K562 (cell line): Measurements from ENCODE around the gene LAMA2. TPM values are rescaled to one million over a fixed set of nuclear protein-coding genes. Genes with fewer than 3 reads are reported as not detected.

Source experiments
- ATAC-seq: fragments of 200-7000 bp; cut with Tn5 transposase; 3 replicates; pipeline ENCODE4 v1.9.1; 2020; ENCODE audit warnings: moderate library complexity
- BruUV-seq: library from RNA; stranded (reverse); fragments of 400-500 nt; replicated peaks from 2 replicates; lab custom pipeline; 2021; lab: Mats Ljungman, UMichigan
- CTCF ChIA-PET: fragments of 300-600 bp; formaldehyde crosslinking; extraction: SDS; loops from one replicate; lab custom pipeline; 2021; ENCODE audit warnings: low intra/inter-chr PET ratio; lab: Yijun Ruan, JAX
- POLR2A ChIA-PET: fragments of 300-600, 350-650 bp; sonication (Branson Sonifier 250); formaldehyde crosslinking; extraction: SDS; loops from one replicate; lab custom pipeline; 2021; ENCODE audit warnings: antibody characterized with exemption, inconsistent platforms; lab: Yijun Ruan, JAX
- DNase-seq, 4 experiments: peaks; one replicate each; pipeline versions ENCODE4 v3.0.0 to v3.0.0-alpha.2; 2011 to 2018; ENCODE audit warnings: low spot score in 3 of 4, mixed read lengths in 3 of 4; ENCODE audit errors: extremely low read depth in 1 of 4
- FAIRE-seq: peaks from 2 replicates; lab custom pipeline; 2011; peaks lifted over from hg19 to GRCh38; lab: Jason Lieb, UNC
- H2AFZ ChIP-seq: 2 replicates; pipeline ENCODE4 v1.6.0; 2011; ENCODE audit warnings: low read depth, low read length, control low read depth, inconsistent platforms
- H3K27ac ChIP-seq: fragments of 200-600 bp; 3 replicates; pipeline ENCODE4 v1.8.0; 2011; ENCODE audit warnings: low read depth, mild to moderate bottlenecking, control low read depth, inconsistent platforms, low read length, moderate library complexity, mixed read lengths; ENCODE audit errors: extremely low read depth
- H3K27me3 ChIP-seq, 2 experiments: fragments of 300-600 bp in 1 of 2; 2 replicates in 1 of 2; 3 replicates in 1 of 2; pipeline versions ENCODE4 v1.6.0 to v1.8.0; 2011; ENCODE audit warnings: inconsistent platforms in 2 of 2, low read length in 2 of 2, mild to moderate bottlenecking in 1 of 2, mixed read lengths in 1 of 2, moderate library complexity in 1 of 2; ENCODE audit not compliant: control insufficient read depth in 2 of 2, insufficient read depth in 2 of 2
- H3K36me3 ChIP-seq: fragments of 300-600 bp; 3 replicates; pipeline ENCODE4 v1.8.0; 2011; ENCODE audit warnings: mild to moderate bottlenecking, low read length, inconsistent platforms; ENCODE audit not compliant: control insufficient read depth, insufficient read depth
- H3K4me1 ChIP-seq, 2 experiments: fragments of 200-600 bp in 1 of 2; replicated peaks in 1 of 2; 2 replicates in 1 of 2; 3 replicates in 1 of 2; pipeline versions ENCODE4 v1.5.1 to v1.8.0; 2011; ENCODE audit warnings: inconsistent platforms in 2 of 2, low read length in 2 of 2, mild to moderate bottlenecking in 1 of 2, mixed read lengths in 1 of 2, moderate library complexity in 1 of 2; ENCODE audit not compliant: control insufficient read depth in 2 of 2, insufficient read depth in 2 of 2
- H3K4me2 ChIP-seq: 2 replicates; pipeline ENCODE4 v1.6.1; 2011; ENCODE audit warnings: low read length, control low read depth, inconsistent platforms, mixed read lengths; ENCODE audit not compliant: insufficient read depth
- H3K4me3 ChIP-seq: fragments of 200-600 bp; sonication (generic), shearing (Covaris generic); 2 replicates; pipeline ENCODE4 v1.5.1; 2016; ENCODE audit warnings: control low read depth, inconsistent platforms
- H3K79me2 ChIP-seq: fragments of 200-600 bp; 3 replicates; pipeline ENCODE4 v1.8.0; 2011; ENCODE audit warnings: low read length, inconsistent platforms; ENCODE audit not compliant: control insufficient read depth, insufficient read depth
- H3K9ac ChIP-seq, 2 experiments: 2 replicates each; pipeline versions ENCODE4 v1.6.0 to v1.6.1; 2011; ENCODE audit warnings: low read depth in 2 of 2, low read length in 2 of 2, control low read depth in 1 of 2, inconsistent platforms in 1 of 2, mild to moderate bottlenecking in 1 of 2, mixed read lengths in 1 of 2; ENCODE audit not compliant: insufficient read depth in 1 of 2
- H3K9me1 ChIP-seq: one replicate; pipeline ENCODE4 v1.6.0; 2011; ENCODE audit warnings: inconsistent platforms, mild to moderate bottlenecking, low read length, moderate library complexity; ENCODE audit not compliant: control insufficient read depth, insufficient read depth
- H3K9me3 ChIP-seq: replicated peaks from 2 replicates; pipeline ENCODE4 v1.5.1; 2011; ENCODE audit warnings: low read depth, low read length, inconsistent platforms; ENCODE audit not compliant: control insufficient read depth, insufficient read depth
- H4K20me1 ChIP-seq: replicated peaks from 2 replicates; pipeline ENCODE4 v1.6.1; 2011; ENCODE audit warnings: low read length, inconsistent platforms, mixed read lengths; ENCODE audit not compliant: control insufficient read depth, insufficient read depth
- CBFB ChIP-seq: sonication (generic); formaldehyde crosslinking; IDR thresholded peaks from 2 replicates; pipeline ENCODE4 v1.4.0; 2020; ENCODE audit warnings: mild to moderate bottlenecking, missing genetic modification reagents
- CHD1 ChIP-seq: fragments of 200-600 bp; sonication (generic); IDR thresholded peaks from one replicate; pipeline ENCODE4 v1.6.1; 2012; ENCODE audit warnings: mild to moderate bottlenecking, moderate library complexity, low read length, inconsistent platforms
- DPF2 ChIP-seq: fragments of 450-650 bp; IDR thresholded peaks from 2 replicates; pipeline ENCODE4 v1.6.1; 2016
- E2F1 ChIP-seq: sonication (generic); formaldehyde crosslinking; IDR thresholded peaks from 2 replicates; pipeline ENCODE4 v1.8.1; 2023; ENCODE audit warnings: mild to moderate bottlenecking, missing genetic modification reagents, moderate library complexity
- E2F3 ChIP-seq: fragments of 250-450 bp; sonication (Bioruptor Pico); IDR thresholded peaks from 2 replicates; pipeline ENCODE4 v1.4.0; 2020; ENCODE audit warnings: mild to moderate bottlenecking
- ILF3 ChIP-seq: fragments of 450-650 bp; IDR thresholded peaks from 2 replicates; pipeline ENCODE4 v1.6.1; 2018; ENCODE audit warnings: antibody characterized with exemption, mild to moderate bottlenecking, moderate library complexity, borderline replicate concordance
- PURB ChIP-seq: sonication (generic); formaldehyde crosslinking; IDR thresholded peaks from 2 replicates; pipeline ENCODE4 v1.9.0; 2021; ENCODE audit warnings: low read depth, mild to moderate bottlenecking, missing genetic modification reagents
- WGBS: fragments of 100-300 bp; shearing (Covaris generic); methylation state at CpG from one replicate; pipeline ENCODE4 v1.1.6; 2016; ENCODE audit warnings: low coverage, mixed read lengths; ENCODE audit not compliant: insufficient coverage; ENCODE audit errors: missing lambda C conversion rate; 5-methylcytosine and 5-hydroxymethylcytosine counted together
- in situ Hi-C: fragments of 300-500 bp; cut with MboI; formaldehyde crosslinking; loops from 4 replicates; pipeline ENCODE4 v1.15.0; 2018; ENCODE audit warnings: inconsistent platforms, mixed read lengths
- intact Hi-C: fragments of 100-400 bp; cut with micrococcal nuclease; formaldehyde crosslinking; loops from 2 replicates; pipeline ENCODE4 v1.14.2; 2022
- polyA plus RNA-seq, 8 experiments: library from polyadenylated mRNA; depleted of rRNA in 4 of 8; stranded (reverse) in 5 of 8; unstranded in 3 of 8; fragments of >200 nt; fragmentation: Nextera tagmentation in 2 of 8; fragmentation: Illumina TruSeq in 1 of 8; extraction: Ambion mirVana in 2 of 8; extraction: Trizol in 1 of 8; gene quantifications; 2 replicates each; pipeline versions ENCODE4 v1.2.1 to v1.2.3, GENCODE V29; 2011 to 2014; ENCODE audit warnings: inconsistent platforms in 1 of 8, missing spikeins in 1 of 8
- total RNA-seq, 7 experiments: library from RNA; depleted of rRNA in 6 of 7; stranded (reverse); fragments of >200 nt in 6 of 7; fragmentation: Illumina TruSeq in 2 of 7; extraction: Trizol in 2 of 7; gene quantifications; 2 replicates each; pipeline versions ENCODE4 v1.2.1 to v1.2.3, GENCODE V29; 2011 to 2021; ENCODE audit warnings: low replicate concordance in 1 of 7
- TF ChIP-seq, protein P1 (sequence below): IDR thresholded peaks from 3 replicates; pipeline ENCODE4 v1.6.1; 2011; ENCODE audit warnings: borderline replicate concordance, mild to moderate bottlenecking; ENCODE audit not compliant: insufficient read length, insufficient read depth
- TF ChIP-seq, protein P2 (sequence below): IDR thresholded peaks from 3 replicates; pipeline ENCODE4 v1.6.1; 2011; ENCODE audit warnings: borderline replicate concordance, mild to moderate bottlenecking, moderate library complexity; ENCODE audit not compliant: insufficient read length; ENCODE audit errors: extremely low read depth

The LAMA2 gene
- total and polyA plus RNA-seq, 9 of the 15 experiments (the other 6 are each of a cell fraction or from before 2014, with no cell fraction given) = 0.04 to 1.5 (median 0.36) TPM

DNA sequence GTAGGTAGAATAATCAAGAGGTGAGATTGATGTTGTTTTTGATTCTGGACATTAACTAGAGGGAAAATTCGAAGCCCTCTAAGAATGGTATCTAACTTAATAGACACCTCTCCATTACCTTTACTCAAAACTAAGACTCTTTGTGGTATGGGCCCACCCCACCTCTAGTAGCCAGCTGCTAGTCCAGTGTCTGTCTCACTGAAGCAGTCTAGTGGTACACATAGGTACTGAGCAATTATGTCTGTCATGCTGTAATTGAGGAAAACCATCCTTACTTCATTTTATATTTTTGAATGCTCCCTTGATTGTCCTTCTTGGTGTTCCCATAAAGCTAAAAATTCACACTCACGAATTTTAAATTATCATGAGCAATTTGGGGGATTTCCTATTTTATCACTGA is 536.4 kb downstream of the LAMA2 start:
- ChIA-PET POLR2A (no interaction called here), CTCF (no interaction called here)
- no peak for TF ChIP-seq PURB (CRISPR knock-in tag)
- Histone ChIP-seq H3K27ac (no peak overlapping the region), H3K4me2 (no peak overlapping the region), H3K4me1 (0 out of 5 replicates have a peak, but pooled peaks cover 0 to 2% of the 10 kb centered on the region in 2 experiments), H3K36me3 (no peaks in the 10 kb centered on the region), H3K27me3 (no peaks in the 10 kb centered on the region), H3K9me3 (no peaks in the 10 kb centered on the region), H4K20me1 (no peaks in the 10 kb centered on the region), H2AFZ (no peak overlapping the region), H3K79me2 (no peaks in the 10 kb centered on the region), H3K9me1 (no peaks in the 10 kb centered on the region), H3K9ac (no peak overlapping the region), H3K4me3 (no peak overlapping the region)
- intact Hi-C loops (no loop called here), in situ Hi-C loops (no loop called here)
- FAIRE-seq (no peak), ATAC-seq (peak; percentile 66), DNase-seq (no peak)
- no TSS peak for BruUV-seq
- WGBS = 3% methylated on average over 2 of the region's 2 CpGs

DNA sequence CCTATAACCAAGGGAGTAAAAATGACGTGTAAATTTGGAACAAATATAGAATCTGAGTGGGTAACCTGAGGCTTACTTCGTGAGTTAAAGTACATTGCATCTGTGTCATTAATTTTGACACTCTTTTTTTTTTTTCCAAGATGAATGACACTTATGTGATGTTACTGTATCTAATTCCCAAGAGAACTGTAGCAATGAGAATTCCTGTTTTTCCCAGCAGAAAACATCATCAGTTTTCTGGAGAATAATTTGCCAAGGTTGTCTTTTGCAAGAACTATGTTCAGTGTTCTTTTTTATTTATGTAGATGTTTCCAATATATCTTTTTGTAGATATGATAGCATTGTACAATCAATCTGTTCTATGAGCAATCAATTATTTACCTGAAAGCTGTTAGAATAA is 543.4 kb downstream of the LAMA2 start:
- FAIRE-seq = no peak
- CTCF ChIA-PET = no interaction called here
- TF ChIP-seq, protein P1, sequence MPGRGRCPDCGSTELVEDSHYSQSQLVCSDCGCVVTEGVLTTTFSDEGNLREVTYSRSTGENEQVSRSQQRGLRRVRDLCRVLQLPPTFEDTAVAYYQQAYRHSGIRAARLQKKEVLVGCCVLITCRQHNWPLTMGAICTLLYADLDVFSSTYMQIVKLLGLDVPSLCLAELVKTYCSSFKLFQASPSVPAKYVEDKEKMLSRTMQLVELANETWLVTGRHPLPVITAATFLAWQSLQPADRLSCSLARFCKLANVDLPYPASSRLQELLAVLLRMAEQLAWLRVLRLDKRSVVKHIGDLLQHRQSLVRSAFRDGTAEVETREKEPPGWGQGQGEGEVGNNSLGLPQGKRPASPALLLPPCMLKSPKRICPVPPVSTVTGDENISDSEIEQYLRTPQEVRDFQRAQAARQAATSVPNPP = no peak
- no peak for TF ChIP-seq CHD1
- TF ChIP-seq E2F1 = no peak
- TF ChIP-seq E2F3 (CRISPR knock-in tag) = no peak
- no peak for TF ChIP-seq CBFB (CRISPR knock-in tag)
- TF ChIP-seq ILF3 = no peak
- TF ChIP-seq, protein P2, sequence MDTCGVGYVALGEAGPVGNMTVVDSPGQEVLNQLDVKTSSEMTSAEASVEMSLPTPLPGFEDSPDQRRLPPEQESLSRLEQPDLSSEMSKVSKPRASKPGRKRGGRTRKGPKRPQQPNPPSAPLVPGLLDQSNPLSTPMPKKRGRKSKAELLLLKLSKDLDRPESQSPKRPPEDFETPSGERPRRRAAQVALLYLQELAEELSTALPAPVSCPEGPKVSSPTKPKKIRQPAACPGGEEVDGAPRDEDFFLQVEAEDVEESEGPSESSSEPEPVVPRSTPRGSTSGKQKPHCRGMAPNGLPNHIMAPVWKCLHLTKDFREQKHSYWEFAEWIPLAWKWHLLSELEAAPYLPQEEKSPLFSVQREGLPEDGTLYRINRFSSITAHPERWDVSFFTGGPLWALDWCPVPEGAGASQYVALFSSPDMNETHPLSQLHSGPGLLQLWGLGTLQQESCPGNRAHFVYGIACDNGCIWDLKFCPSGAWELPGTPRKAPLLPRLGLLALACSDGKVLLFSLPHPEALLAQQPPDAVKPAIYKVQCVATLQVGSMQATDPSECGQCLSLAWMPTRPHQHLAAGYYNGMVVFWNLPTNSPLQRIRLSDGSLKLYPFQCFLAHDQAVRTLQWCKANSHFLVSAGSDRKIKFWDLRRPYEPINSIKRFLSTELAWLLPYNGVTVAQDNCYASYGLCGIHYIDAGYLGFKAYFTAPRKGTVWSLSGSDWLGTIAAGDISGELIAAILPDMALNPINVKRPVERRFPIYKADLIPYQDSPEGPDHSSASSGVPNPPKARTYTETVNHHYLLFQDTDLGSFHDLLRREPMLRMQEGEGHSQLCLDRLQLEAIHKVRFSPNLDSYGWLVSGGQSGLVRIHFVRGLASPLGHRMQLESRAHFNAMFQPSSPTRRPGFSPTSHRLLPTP = no peak
- no peak for TF ChIP-seq DPF2

More for the DNA sequence above, 543.4 kb downstream of the LAMA2 start:
- Histone ChIP-seq H3K27me3 (no peaks in the 10 kb centered on the region), H3K4me2 (no peak overlapping the region), H3K4me1 (no peaks in the 10 kb centered on the region), H3K36me3 (no peaks in the 10 kb centered on the region), H3K9ac (no peak overlapping the region), H2AFZ (no peak overlapping the region), H3K79me2 (no peaks in the 10 kb centered on the region), H3K27ac (no peak overlapping the region), H3K4me3 (no peak overlapping the region), H3K9me3 (no peaks in the 10 kb centered on the region), H4K20me1 (no peaks in the 10 kb centered on the region), H3K9me1 (no peaks in the 10 kb centered on the region)
- no TSS peak for BruUV-seq
- DNase-seq = no peak
- no peak for ATAC-seq
- POLR2A ChIA-PET = no interaction called here
- intact Hi-C loops (no loop called here), in situ Hi-C loops (no loop called here)
- WGBS = 3% methylated on average over 2 of the region's 2 CpGs
